Measurements from ENCODE around the gene CATSPER2. TPM values are rescaled to one million over a fixed set of nuclear protein-coding genes. Genes with fewer than 3 reads are reported as not detected.
"Not testable (repeated sequence)": the region's sequence is repeated elsewhere in the genome, so short reads cannot be mapped to it uniquely, and the experiment has no call there.

Gene CATSPER2
- 0.10 and 0.29 TPM in 2 replicates for total RNA-seq

DNA sequence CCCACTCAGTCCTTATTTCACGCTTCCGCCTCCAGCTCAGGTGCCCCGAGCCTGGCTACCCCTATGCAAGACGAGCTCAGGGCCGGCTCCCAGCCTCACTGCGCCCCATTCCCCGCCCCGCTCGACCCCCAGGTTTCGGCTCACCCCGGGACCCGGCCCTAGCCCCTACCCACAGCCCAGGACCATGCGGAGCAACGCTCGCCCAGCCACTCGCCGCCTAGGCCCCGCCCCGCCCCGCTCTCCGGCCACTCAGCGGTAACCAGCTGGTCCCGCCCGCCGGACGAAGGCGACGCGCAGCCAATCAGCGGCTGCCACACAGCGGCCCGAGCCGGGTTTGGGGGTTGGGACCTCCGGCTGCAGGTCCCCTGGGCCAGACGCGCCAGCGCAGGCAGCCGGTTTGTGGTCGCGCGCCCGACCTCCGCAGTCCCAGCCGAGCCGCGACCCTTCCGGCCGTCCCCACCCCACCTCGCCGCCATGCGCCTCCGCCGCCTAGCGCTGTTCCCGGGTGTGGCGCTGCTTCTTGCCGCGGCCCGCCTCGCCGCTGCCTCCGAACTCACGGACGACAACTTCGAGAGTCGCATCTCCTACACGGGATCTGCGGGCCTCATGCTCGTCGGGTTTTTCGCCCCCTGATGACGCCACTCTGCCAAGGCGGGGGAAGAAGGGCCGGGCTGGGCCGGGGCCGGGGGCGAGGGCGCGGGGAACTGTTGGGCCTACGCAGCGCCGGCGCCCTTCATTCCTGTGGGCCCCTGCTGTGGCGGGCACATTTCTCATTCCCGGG lies at the start of gene CATSPER2:
Gene CATSPER2 (minus strand): TSS at position 196 of the 781 bp plus-strand sequence. CDS start 783 bp downstream, outside the sequence.
- DNase-seq (ENCODE audit: extremely low read depth, low read depth, low spot score), result no peak

DNA sequence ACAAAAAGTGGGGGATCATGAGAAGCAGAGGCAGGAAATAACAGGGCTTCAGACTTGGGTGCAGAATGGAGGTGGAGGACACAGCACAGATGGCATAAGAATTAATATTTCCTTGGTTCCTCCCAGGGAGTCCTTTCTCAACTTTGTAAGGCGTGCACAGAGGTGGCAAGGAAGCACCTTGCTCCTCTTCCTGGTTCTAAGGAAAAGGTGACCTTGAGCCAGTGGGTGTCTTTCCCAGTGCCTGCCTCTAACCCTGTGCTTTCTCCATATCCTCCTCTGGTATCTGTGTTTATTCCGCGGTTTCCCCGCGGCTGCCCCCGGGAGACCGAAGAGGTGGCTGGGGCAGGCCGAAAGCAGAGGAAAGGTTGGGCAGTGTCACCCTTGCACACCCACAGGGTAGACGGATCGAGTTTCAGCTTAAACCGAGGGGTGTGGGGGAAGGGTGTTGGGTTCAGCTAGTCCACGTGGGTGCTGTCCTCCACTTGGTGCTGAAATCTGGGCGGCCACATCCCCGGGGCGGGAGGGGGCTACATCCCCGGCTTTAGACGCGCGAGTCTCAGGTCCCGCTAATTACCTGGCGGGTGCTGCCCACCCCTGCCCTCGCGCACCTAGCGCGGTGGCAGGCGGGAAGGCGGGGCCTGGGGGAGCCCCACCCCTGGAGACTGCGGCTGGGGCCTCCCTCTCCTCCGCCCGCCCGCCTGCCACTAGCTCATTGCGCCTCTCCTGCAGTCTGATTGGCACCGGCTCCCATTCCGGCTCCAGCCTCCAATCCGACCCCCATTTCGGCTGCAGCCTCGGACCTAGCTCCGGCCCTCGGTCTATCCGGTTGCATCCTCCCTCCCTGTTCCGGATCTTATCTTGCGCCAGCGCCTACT lies 44.7 kb upstream of the CATSPER2 start, which contains the start of gene CKMT1A:
Gene CKMT1A (plus strand): TSS at position 712 of the 875 bp plus-strand sequence. CDS start 192 bp downstream, outside the sequence.
- DNase-seq (ENCODE audit: extremely low read depth, low read depth, low spot score), result not testable (repeated sequence)

- not testable (repeated sequence) for DNase-seq (ENCODE audit: extremely low read depth, low read depth, low spot score)
Measured at GRCh38 chr15:43692679-43693078, 44.0 kb upstream of the CATSPER2 start.

- DNase-seq (ENCODE audit: extremely low read depth, low read depth, low spot score), result not testable (repeated sequence)
Measured at GRCh38 chr15:43689604-43690301, 41.1 kb upstream of the CATSPER2 start.

GRCh38 chr15:43674175-43674574 lies 25.5 kb upstream of the CATSPER2 start:
- not testable (repeated sequence) for DNase-seq (ENCODE audit: extremely low read depth, low read depth, low spot score)

- not testable (repeated sequence) for DNase-seq (ENCODE audit: extremely low read depth, low read depth, low spot score)
Measured at GRCh38 chr15:43666177-43666576, 17.5 kb upstream of the CATSPER2 start.

DNA sequence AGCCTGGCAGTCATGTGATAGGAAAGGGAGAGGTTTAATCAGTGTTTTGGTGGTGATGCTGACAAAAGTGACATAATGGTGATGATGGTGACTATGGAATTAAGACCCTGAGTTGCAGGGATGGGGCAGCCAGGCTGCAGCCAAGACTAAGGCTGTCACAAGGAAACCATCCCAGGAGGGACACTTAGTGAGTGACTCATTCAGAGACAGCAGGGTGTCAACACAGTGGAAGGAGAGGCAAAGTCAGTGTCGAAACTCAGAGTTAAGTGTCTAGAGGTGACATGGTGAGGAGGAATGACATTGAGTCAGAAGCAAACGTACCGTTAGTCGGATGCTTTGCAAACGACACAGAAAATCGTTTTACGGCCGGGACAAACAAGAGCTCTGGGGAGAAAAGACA lies 14.7 kb upstream of the CATSPER2 start:
- DNase-seq (ENCODE audit: extremely low read depth, low read depth, low spot score), result not testable (repeated sequence)

DNA sequence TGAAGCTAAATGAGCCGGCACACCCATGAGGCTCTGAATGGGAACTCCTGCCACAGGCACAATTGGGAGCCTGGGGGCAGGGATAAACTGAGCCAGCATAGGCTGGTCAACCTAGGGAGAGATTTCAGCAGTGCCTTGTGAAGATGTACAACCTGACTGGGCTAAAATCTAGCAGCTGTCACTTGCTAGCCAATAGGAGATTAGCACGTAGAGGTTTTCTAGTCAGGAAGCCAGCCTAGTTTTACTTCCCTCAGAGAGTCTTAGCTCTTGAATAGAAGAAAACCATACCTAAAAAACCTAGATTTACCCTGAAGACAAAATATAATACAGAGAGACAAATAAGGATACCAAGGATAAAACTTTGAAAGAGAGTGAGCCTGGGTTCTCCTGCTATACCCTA lies 13.6 kb upstream of the CATSPER2 start:
- not testable (repeated sequence) for DNase-seq (ENCODE audit: extremely low read depth, low read depth, low spot score)

- not testable (repeated sequence) for DNase-seq (ENCODE audit: extremely low read depth, low read depth, low spot score)
Measured at GRCh38 chr15:43659727-43660126, 11.1 kb upstream of the CATSPER2 start.

DNA sequence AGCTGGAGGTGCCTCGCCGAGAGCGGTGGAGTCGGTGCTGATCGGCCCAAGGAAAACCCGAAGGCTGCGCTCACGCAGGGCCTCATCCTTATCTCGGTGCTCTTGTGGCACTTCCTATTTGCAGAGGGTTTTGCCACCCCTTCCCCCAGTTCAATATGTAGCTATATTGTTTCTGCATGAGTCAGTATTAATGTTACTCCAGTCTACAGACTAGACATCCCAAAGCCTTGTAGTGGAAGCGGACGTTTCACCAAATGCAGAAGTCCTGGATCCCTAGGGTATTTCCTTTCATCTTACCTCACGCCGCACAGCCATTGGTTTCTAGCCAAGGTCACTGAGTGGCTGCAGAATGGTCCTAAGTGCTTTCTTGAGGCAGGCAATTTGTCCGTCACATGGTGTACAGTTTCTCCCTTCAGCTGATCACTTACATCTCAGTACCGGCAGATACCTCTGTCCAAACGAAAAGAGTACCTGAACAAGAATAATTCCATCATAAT lies 834 bp upstream of the CATSPER2 start:
- DNase-seq (ENCODE audit: extremely low read depth, low read depth, low spot score), result not testable (repeated sequence)

- DNase-seq (ENCODE audit: extremely low read depth, low read depth, low spot score), result not testable (repeated sequence)
Measured at GRCh38 chr15:43638464-43639204, 10.0 kb downstream of the CATSPER2 start.

DNA sequence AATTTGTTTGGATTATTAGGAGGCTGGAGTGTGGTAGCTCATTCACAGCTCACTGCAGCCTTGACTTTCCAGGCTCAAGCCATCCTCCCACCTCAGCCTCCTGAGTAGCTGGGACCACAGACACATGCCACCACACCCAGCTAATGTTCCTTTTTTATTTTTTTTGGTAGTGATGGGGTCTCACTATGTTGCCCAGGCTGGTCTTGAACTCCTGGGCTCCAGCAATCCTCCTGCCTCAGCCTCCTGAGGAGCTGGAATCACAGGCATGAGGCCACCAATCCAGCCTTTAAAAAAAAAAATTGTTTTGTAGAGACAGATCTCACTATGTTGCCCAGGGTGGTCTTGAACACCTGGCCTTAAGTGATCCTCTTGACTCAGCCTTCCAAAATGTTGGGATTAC lies 21.7 kb downstream of the CATSPER2 start:
- not testable (repeated sequence) for DNase-seq (ENCODE audit: extremely low read depth, low read depth, low spot score)

- no peak for DNase-seq (ENCODE audit: extremely low read depth, low read depth, low spot score)
Measured at GRCh38 chr15:43625106-43625505, 23.5 kb downstream of the CATSPER2 start.

- DNase-seq (ENCODE audit: extremely low read depth, low read depth, low spot score), result not testable (repeated sequence)
Measured at GRCh38 chr15:43622068-43622799, 26.4 kb downstream of the CATSPER2 start.

DNA sequence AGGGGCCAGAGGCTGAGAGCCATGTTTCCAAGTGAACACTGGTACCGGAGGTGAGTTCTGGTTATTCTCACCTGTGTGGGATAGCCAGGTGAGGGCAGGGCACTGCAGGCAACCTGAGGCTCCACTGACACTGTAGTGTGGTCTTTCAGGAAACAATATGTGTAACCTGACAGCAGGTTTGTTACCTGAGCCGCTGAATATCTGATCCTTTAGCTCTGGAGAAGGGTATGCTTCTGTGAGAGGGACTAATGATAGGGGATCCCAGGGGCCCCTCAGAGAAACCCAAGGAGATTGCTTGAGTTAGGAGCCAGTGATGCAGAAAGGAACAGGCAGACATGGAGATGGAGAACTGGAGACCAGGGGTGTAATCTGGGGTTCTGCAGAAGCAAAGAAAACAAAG lies 29.9 kb downstream of the CATSPER2 start, which contains the start of gene STRC:
Gene STRC (minus strand): TSS at position 101 of the 400 bp plus-strand sequence. CDS start 78 bp downstream, at position 23.
- not testable (repeated sequence) for DNase-seq (ENCODE audit: extremely low read depth, low read depth, low spot score)

GRCh38 chr15:43617750-43618149 lies 30.9 kb downstream of the CATSPER2 start:
- not testable (repeated sequence) for DNase-seq (ENCODE audit: extremely low read depth, low read depth, low spot score)

GRCh38 chr15:43602233-43602632 lies 46.4 kb downstream of the CATSPER2 start:
- not testable (repeated sequence) for DNase-seq (ENCODE audit: extremely low read depth, low read depth, low spot score)

DNA sequence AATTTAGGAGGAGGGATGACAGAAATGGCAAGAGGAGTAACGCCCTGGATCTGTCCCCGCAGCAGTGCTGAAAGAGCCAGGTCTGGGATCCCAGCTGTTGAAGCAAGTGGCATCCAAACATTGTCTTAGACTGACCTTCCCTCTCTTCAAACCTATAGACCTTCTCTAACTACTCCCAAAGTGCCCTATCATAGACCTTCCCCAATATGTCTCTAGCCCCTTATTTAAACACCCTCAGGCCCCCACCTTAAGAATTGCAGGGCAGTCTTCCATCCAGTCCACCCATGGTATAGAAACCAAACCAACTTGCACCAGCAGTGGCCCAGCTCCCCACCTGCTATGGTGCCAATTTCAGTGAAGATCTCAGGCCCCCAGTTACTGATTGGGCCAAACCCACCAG lies 48.4 kb downstream of the CATSPER2 start:
- not testable (repeated sequence) for DNase-seq (ENCODE audit: extremely low read depth, low read depth, low spot score)

- not testable (repeated sequence) for DNase-seq (ENCODE audit: extremely low read depth, low read depth, low spot score)
Measured at GRCh38 chr15:43599131-43599530, 49.5 kb downstream of the CATSPER2 start.
